K562 (cell line): ENCODE measurements around the gene SLC38A11. TPM values are rescaled to one million over a fixed set of nuclear protein-coding genes. Genes with fewer than 3 reads are reported as not detected.

ENCODE experiments used
- ATAC-seq: fragments of 200-7000 bp; cut with Tn5 transposase; 3 replicates; pipeline ENCODE4 v1.9.1; 2020; ENCODE audit warnings: moderate library complexity
- BruUV-seq: library from RNA; stranded (reverse); fragments of 400-500 nt; replicated peaks from 2 replicates; lab custom pipeline; 2021; lab: Mats Ljungman, UMichigan
- CTCF ChIA-PET: fragments of 300-600 bp; formaldehyde crosslinking; extraction: SDS; loops from one replicate; lab custom pipeline; 2021; ENCODE audit warnings: low intra/inter-chr PET ratio; lab: Yijun Ruan, JAX
- POLR2A ChIA-PET: fragments of 300-600, 350-650 bp; sonication (Branson Sonifier 250); formaldehyde crosslinking; extraction: SDS; loops from one replicate; lab custom pipeline; 2021; ENCODE audit warnings: antibody characterized with exemption, inconsistent platforms; lab: Yijun Ruan, JAX
- DNase-seq, 4 experiments: peaks; one replicate each; pipeline versions ENCODE4 v3.0.0 to v3.0.0-alpha.2; 2011 to 2018; ENCODE audit warnings: low spot score in 3 of 4, mixed read lengths in 3 of 4; ENCODE audit errors: extremely low read depth in 1 of 4
- FAIRE-seq: peaks from 2 replicates; lab custom pipeline; 2011; peaks lifted over from hg19 to GRCh38; lab: Jason Lieb, UNC
- H2AFZ ChIP-seq: 2 replicates; pipeline ENCODE4 v1.6.0; 2011; ENCODE audit warnings: low read depth, low read length, control low read depth, inconsistent platforms
- H3K27ac ChIP-seq: fragments of 200-600 bp; 3 replicates; pipeline ENCODE4 v1.8.0; 2011; ENCODE audit warnings: low read depth, mild to moderate bottlenecking, control low read depth, inconsistent platforms, low read length, moderate library complexity, mixed read lengths; ENCODE audit errors: extremely low read depth
- H3K27me3 ChIP-seq, 2 experiments: fragments of 300-600 bp in 1 of 2; 2 replicates in 1 of 2; 3 replicates in 1 of 2; pipeline versions ENCODE4 v1.6.0 to v1.8.0; 2011; ENCODE audit warnings: inconsistent platforms in 2 of 2, low read length in 2 of 2, mild to moderate bottlenecking in 1 of 2, mixed read lengths in 1 of 2, moderate library complexity in 1 of 2; ENCODE audit not compliant: control insufficient read depth in 2 of 2, insufficient read depth in 2 of 2
- H3K36me3 ChIP-seq: fragments of 300-600 bp; 3 replicates; pipeline ENCODE4 v1.8.0; 2011; ENCODE audit warnings: mild to moderate bottlenecking, low read length, inconsistent platforms; ENCODE audit not compliant: control insufficient read depth, insufficient read depth
- H3K4me1 ChIP-seq, 2 experiments: fragments of 200-600 bp in 1 of 2; replicated peaks in 1 of 2; 2 replicates in 1 of 2; 3 replicates in 1 of 2; pipeline versions ENCODE4 v1.5.1 to v1.8.0; 2011; ENCODE audit warnings: inconsistent platforms in 2 of 2, low read length in 2 of 2, mild to moderate bottlenecking in 1 of 2, mixed read lengths in 1 of 2, moderate library complexity in 1 of 2; ENCODE audit not compliant: control insufficient read depth in 2 of 2, insufficient read depth in 2 of 2
- H3K4me2 ChIP-seq: 2 replicates; pipeline ENCODE4 v1.6.1; 2011; ENCODE audit warnings: low read length, control low read depth, inconsistent platforms, mixed read lengths; ENCODE audit not compliant: insufficient read depth
- H3K4me3 ChIP-seq: fragments of 200-600 bp; sonication (generic), shearing (Covaris generic); 2 replicates; pipeline ENCODE4 v1.5.1; 2016; ENCODE audit warnings: control low read depth, inconsistent platforms
- H3K79me2 ChIP-seq: fragments of 200-600 bp; 3 replicates; pipeline ENCODE4 v1.8.0; 2011; ENCODE audit warnings: low read length, inconsistent platforms; ENCODE audit not compliant: control insufficient read depth, insufficient read depth
- H3K9ac ChIP-seq, 2 experiments: 2 replicates each; pipeline versions ENCODE4 v1.6.0 to v1.6.1; 2011; ENCODE audit warnings: low read depth in 2 of 2, low read length in 2 of 2, control low read depth in 1 of 2, inconsistent platforms in 1 of 2, mild to moderate bottlenecking in 1 of 2, mixed read lengths in 1 of 2; ENCODE audit not compliant: insufficient read depth in 1 of 2
- H3K9me1 ChIP-seq: one replicate; pipeline ENCODE4 v1.6.0; 2011; ENCODE audit warnings: inconsistent platforms, mild to moderate bottlenecking, low read length, moderate library complexity; ENCODE audit not compliant: control insufficient read depth, insufficient read depth
- H3K9me3 ChIP-seq: replicated peaks from 2 replicates; pipeline ENCODE4 v1.5.1; 2011; ENCODE audit warnings: low read depth, low read length, inconsistent platforms; ENCODE audit not compliant: control insufficient read depth, insufficient read depth
- H4K20me1 ChIP-seq: replicated peaks from 2 replicates; pipeline ENCODE4 v1.6.1; 2011; ENCODE audit warnings: low read length, inconsistent platforms, mixed read lengths; ENCODE audit not compliant: control insufficient read depth, insufficient read depth
- C11orf30 ChIP-seq: fragments of 450-650 bp; IDR thresholded peaks from 2 replicates; pipeline ENCODE4 v1.6.1; 2016; ENCODE audit warnings: low read depth, mild to moderate bottlenecking
- HLTF ChIP-seq: fragments of 450-650 bp; IDR thresholded peaks from 2 replicates; pipeline ENCODE4 v1.6.1; 2016
- NFATC3 ChIP-seq: fragments of 450-650 bp; IDR thresholded peaks from 2 replicates; pipeline ENCODE4 v1.6.1; 2017; ENCODE audit warnings: mild to moderate bottlenecking
- NFXL1 ChIP-seq: fragments of 450-650 bp; formaldehyde crosslinking; IDR thresholded peaks from 2 replicates; pipeline ENCODE4 v1.4.0; 2021; ENCODE audit warnings: mild to moderate bottlenecking
- POLR2B ChIP-seq: fragments of 450-650 bp; IDR thresholded peaks from 2 replicates; pipeline ENCODE4 v1.6.1; 2018; ENCODE audit warnings: low read depth; ENCODE audit not compliant: partially characterized antibody
- TAF1 ChIP-seq: IDR thresholded peaks from 2 replicates; pipeline ENCODE4 v1.6.1; 2011; ENCODE audit warnings: mild to moderate bottlenecking, low read length, moderate library complexity; ENCODE audit not compliant: insufficient read depth, control insufficient read depth, severe bottlenecking; ENCODE audit errors: extremely low read depth
- ZNF561 ChIP-seq: fragments of 450-650 bp; formaldehyde crosslinking; conservative IDR thresholded peaks from 2 replicates; pipeline ENCODE4 v1.4.0; 2020; ENCODE audit warnings: mild to moderate bottlenecking, moderate library complexity
- WGBS: fragments of 100-300 bp; shearing (Covaris generic); methylation state at CpG from one replicate; pipeline ENCODE4 v1.1.6; 2016; ENCODE audit warnings: low coverage, mixed read lengths; ENCODE audit not compliant: insufficient coverage; ENCODE audit errors: missing lambda C conversion rate; 5-methylcytosine and 5-hydroxymethylcytosine counted together
- in situ Hi-C: fragments of 300-500 bp; cut with MboI; formaldehyde crosslinking; loops from 4 replicates; pipeline ENCODE4 v1.15.0; 2018; ENCODE audit warnings: inconsistent platforms, mixed read lengths
- intact Hi-C: fragments of 100-400 bp; cut with micrococcal nuclease; formaldehyde crosslinking; loops from 2 replicates; pipeline ENCODE4 v1.14.2; 2022
- polyA plus RNA-seq, 8 experiments: library from polyadenylated mRNA; depleted of rRNA in 4 of 8; stranded (reverse) in 5 of 8; unstranded in 3 of 8; fragments of >200 nt; fragmentation: Nextera tagmentation in 2 of 8; fragmentation: Illumina TruSeq in 1 of 8; extraction: Ambion mirVana in 2 of 8; extraction: Trizol in 1 of 8; gene quantifications; 2 replicates each; pipeline versions ENCODE4 v1.2.1 to v1.2.3, GENCODE V29; 2011 to 2014; ENCODE audit warnings: inconsistent platforms in 1 of 8, missing spikeins in 1 of 8
- total RNA-seq, 7 experiments: library from RNA; depleted of rRNA in 6 of 7; stranded (reverse); fragments of >200 nt in 6 of 7; fragmentation: Illumina TruSeq in 2 of 7; extraction: Trizol in 2 of 7; gene quantifications; 2 replicates each; pipeline versions ENCODE4 v1.2.1 to v1.2.3, GENCODE V29; 2011 to 2021; ENCODE audit warnings: low replicate concordance in 1 of 7
- TF ChIP-seq, protein P1 (sequence below): fragments of 450-650 bp; IDR thresholded peaks from 2 replicates; pipeline ENCODE4 v1.6.1; 2018; ENCODE audit warnings: mild to moderate bottlenecking, low read depth; ENCODE audit not compliant: partially characterized antibody
- TF ChIP-seq, protein P2 (sequence below): fragments of 450-650 bp; conservative IDR thresholded peaks from 2 replicates; pipeline ENCODE4 v1.6.1; 2016; ENCODE audit warnings: missing genetic modification characterization, low read depth, mild to moderate bottlenecking, missing compliant biosample characterization, moderate library complexity
- TF ChIP-seq, protein P3 (sequence below), 2 experiments: fragments of 450-650 bp; IDR thresholded peaks; 2 replicates each; pipeline ENCODE4 v1.6.1; 2018; ENCODE audit warnings: mild to moderate bottlenecking in 2 of 2, low read depth in 1 of 2; ENCODE audit not compliant: partially characterized antibody in 2 of 2
- TF ChIP-seq, protein P4 (sequence below): IDR thresholded peaks from 2 replicates; pipeline ENCODE4 v1.6.1; 2011; ENCODE audit not compliant: insufficient read length; ENCODE audit errors: extremely low read depth

SLC38A11 gene
- total and polyA plus RNA-seq, 9 of the 15 experiments (the other 6 are each of a cell fraction or from before 2014, with no cell fraction given) = not detected

DNA sequence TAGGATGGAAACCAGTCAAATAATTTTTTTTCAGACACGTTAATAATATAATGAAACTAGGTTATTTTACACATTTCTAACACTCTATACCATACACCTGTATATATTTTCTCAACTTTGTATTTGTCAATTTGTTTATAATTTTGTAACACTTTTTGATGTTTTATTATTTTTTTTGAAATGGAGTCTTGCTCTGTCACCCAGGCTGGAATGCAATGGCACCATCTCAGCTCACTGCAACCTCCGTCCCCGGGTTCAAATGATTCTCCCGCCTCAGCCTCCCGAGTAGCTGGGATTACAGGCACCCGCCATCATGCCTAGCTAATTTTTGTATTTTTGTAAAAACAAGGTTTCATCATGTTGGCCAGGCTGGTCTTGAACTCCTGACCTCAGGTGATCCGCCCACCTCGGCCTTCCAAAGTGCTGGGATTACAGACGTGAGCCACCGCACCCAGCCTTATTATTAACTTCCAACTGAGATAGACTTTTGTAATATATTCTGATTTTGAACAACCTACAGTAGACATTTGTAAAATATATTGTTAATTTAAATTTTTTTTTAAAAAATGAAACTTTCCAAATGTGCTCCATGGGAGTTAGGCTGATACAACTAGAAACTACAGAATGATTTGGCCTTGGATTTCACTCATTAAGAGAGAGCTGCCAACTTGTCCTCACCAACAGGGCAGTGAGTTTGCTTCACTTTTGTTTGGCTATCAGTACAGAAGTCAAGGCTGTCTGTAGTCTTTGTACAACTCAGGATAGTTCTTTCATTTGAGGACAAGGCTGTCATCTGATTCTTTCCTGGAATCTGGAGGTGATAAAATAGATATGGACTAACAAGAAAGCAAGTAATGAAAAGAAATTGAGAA, 79.8 kb downstream of the SLC38A11 start:
- intact Hi-C loops = no loop called here
- H3K9me1 ChIP-seq = no peaks in the 10 kb centered on the region
- H3K27ac ChIP-seq = no peak overlapping the region
- no peaks in the 10 kb centered on the region for H3K27me3 ChIP-seq
- 0 out of 2 replicates have a peak, but pooled peaks cover 3% of the 10 kb centered on the region for H3K9me3 ChIP-seq
- FAIRE-seq (no peak), DNase-seq (no peak), ATAC-seq (no peak)
- WGBS = 5% methylated on average over 10 of the region's 10 CpGs
- H3K9ac ChIP-seq = no peak overlapping the region
- no peak overlapping the region for H2AFZ ChIP-seq
- in situ Hi-C loops = no loop called here
- H4K20me1 ChIP-seq = no peaks in the 10 kb centered on the region
- H3K4me1 ChIP-seq = no peaks in the 10 kb centered on the region
- H3K79me2 ChIP-seq = no peaks in the 10 kb centered on the region
- TF ChIP-seq ZNF561 (CRISPR knock-in tag) = no peak
- no peak for TF ChIP-seq HLTF
- TF ChIP-seq, protein P1, sequence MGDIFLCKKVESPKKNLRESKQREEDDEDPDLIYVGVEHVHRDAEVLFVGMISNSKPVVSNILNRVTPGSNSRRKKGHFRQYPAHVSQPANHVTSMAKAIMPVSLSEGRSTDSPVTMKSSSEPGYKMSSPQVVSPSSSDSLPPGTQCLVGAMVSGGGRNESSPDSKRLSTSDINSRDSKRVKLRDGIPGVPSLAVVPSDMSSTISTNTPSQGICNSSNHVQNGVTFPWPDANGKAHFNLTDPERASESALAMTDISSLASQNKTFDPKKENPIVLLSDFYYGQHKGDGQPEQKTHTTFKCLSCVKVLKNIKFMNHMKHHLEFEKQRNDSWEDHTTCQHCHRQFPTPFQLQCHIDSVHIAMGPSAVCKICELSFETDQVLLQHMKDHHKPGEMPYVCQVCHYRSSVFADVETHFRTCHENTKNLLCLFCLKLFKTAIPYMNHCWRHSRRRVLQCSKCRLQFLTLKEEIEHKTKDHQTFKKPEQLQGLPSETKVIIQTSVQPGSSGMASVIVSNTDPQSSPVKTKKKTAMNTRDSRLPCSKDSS = no peak
- TF ChIP-seq TAF1 = no peak
- no peak for TF ChIP-seq C11orf30
- TF ChIP-seq, protein P2, sequence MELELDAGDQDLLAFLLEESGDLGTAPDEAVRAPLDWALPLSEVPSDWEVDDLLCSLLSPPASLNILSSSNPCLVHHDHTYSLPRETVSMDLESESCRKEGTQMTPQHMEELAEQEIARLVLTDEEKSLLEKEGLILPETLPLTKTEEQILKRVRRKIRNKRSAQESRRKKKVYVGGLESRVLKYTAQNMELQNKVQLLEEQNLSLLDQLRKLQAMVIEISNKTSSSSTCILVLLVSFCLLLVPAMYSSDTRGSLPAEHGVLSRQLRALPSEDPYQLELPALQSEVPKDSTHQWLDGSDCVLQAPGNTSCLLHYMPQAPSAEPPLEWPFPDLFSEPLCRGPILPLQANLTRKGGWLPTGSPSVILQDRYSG (tag) = no peak
- no peak for TF ChIP-seq NFATC3
- TF ChIP-seq, protein P3, sequence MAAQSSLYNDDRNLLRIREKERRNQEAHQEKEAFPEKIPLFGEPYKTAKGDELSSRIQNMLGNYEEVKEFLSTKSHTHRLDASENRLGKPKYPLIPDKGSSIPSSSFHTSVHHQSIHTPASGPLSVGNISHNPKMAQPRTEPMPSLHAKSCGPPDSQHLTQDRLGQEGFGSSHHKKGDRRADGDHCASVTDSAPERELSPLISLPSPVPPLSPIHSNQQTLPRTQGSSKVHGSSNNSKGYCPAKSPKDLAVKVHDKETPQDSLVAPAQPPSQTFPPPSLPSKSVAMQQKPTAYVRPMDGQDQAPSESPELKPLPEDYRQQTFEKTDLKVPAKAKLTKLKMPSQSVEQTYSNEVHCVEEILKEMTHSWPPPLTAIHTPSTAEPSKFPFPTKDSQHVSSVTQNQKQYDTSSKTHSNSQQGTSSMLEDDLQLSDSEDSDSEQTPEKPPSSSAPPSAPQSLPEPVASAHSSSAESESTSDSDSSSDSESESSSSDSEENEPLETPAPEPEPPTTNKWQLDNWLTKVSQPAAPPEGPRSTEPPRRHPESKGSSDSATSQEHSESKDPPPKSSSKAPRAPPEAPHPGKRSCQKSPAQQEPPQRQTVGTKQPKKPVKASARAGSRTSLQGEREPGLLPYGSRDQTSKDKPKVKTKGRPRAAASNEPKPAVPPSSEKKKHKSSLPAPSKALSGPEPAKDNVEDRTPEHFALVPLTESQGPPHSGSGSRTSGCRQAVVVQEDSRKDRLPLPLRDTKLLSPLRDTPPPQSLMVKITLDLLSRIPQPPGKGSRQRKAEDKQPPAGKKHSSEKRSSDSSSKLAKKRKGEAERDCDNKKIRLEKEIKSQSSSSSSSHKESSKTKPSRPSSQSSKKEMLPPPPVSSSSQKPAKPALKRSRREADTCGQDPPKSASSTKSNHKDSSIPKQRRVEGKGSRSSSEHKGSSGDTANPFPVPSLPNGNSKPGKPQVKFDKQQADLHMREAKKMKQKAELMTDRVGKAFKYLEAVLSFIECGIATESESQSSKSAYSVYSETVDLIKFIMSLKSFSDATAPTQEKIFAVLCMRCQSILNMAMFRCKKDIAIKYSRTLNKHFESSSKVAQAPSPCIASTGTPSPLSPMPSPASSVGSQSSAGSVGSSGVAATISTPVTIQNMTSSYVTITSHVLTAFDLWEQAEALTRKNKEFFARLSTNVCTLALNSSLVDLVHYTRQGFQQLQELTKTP (IDR thresholded peaks at IDR 0.05; ENCODE audit: low read depth in 1 of 2, partially characterized antibody in 2 of 2) = no peak
- TF ChIP-seq NFXL1 = no peak
- TF ChIP-seq, protein P4, sequence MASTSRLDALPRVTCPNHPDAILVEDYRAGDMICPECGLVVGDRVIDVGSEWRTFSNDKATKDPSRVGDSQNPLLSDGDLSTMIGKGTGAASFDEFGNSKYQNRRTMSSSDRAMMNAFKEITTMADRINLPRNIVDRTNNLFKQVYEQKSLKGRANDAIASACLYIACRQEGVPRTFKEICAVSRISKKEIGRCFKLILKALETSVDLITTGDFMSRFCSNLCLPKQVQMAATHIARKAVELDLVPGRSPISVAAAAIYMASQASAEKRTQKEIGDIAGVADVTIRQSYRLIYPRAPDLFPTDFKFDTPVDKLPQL = no peak
- no peak for TF ChIP-seq POLR2B
- H3K4me3 ChIP-seq = no peak overlapping the region
- no peaks in the 10 kb centered on the region for H3K36me3 ChIP-seq
- no TSS peak for BruUV-seq
- H3K4me2 ChIP-seq = no peak overlapping the region
- CTCF ChIA-PET = no interaction called here
- POLR2A ChIA-PET = no interaction called here
